GM19468 (cell line): ENCODE data around the gene BANF2.
"Not testable (repeated sequence)": the region's sequence is repeated elsewhere in the genome, so short reads cannot be mapped to it uniquely, and the experiment has no call there.

Source experiments
- ATAC-seq: cut with Tn5 transposase; IDR thresholded peaks from one replicate; pipeline ENCODE4 v1.9.1; 2021; ENCODE audit warnings: mild to moderate bottlenecking, moderate library complexity, moderate number of reproducible peaks; ENCODE audit not compliant: unreplicated experiment; ENCODE audit errors: extremely low read depth

BANF2 gene

DNA sequence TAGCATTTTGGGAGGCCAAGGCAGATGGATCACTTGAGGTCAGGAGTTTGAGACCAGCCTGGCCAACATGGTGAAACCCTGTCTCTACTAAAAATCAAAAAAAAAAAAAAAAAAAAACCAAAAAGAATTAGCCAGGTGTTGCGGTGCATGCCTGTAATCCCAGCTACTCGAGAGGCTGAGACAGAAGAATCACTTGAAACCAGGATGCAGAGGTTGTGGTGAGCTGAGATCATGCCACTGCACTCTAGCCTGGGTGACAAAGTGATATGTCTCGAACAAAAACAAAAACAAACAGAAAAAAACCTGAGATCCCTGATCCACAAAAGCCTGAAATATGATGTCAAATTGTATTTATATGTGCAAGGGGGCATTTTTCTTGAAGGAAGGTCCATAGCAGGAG lies 8.2 kb downstream of the BANF2 start:
- ATAC-seq: not testable (repeated sequence)

DNA sequence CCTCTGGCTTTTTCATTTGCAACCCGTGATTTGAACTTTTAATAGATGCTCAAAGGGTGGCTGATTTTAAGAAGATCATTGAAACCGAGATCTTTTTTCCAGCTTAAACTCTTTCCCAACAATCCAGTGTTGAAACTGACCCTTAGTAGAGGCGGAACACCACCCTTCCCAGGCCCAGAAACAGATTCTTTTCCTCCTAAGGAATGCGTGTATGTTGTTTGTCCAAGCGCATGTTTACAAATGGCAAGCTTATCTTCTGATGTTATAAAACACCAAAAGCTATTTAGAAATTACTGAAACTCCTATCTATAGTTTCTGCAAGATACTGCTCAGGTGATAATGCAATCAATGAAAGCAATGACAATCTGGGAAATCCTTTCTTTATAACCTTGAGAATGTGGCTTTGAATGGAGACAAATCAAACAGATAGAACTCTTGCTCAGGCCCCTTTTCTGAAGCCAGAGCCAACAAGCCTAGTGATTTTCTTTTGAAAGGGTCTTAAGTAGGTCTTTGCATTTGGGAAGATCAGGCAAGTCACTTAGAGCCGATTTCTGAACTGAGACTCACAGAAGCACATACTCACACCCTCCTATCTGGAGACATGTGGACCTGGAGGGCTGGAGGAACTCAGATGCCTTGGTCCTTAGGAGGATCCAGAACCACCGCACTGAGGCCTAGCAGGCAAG lies 9.1 kb downstream of the BANF2 start:
- ATAC-seq: no peak

DNA sequence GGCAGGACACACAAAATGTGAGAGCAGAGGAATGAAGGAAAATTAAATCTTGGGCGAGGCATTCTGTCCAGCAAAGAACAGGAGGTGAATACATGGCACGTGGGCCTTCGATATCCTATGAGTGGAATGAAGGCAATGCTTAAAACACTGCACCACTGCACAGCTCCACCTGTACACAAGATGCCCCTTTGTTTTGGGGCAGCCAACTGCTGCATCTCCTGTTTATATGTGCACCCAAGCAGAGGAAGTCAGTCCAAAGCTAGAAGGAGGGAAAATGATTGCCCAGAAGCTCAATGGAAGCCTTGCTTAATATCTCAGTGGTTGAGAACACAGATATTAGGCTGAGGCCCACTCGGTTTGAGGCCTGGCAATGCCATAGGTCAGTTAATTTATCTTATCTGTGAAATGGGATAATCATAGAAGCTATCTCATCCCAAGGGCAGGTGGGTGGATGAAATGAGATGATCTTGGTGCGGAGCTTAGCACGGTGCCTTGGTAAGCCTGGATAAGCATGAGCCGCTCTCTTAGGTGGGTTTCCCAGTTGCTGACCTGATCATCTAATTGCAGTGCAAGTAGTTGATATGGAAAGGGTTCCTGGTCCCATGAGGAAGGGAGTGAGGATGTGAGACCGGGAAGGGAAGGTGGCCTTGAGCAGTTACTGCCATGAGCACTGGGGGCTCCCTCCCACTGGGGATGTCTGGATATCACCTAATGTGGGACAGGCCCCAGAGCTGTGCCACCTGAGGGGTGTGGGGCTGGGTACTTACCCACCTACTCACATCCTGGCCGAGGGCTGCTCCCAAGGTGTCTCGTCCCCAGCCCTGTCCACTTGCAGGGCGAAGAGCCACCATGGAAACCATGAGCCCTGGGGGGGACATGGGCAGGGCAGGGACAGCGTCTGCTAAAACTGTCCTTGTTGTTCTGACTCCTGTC lies 9.9 kb downstream of the BANF2 start:
- ATAC-seq: no peak

DNA sequence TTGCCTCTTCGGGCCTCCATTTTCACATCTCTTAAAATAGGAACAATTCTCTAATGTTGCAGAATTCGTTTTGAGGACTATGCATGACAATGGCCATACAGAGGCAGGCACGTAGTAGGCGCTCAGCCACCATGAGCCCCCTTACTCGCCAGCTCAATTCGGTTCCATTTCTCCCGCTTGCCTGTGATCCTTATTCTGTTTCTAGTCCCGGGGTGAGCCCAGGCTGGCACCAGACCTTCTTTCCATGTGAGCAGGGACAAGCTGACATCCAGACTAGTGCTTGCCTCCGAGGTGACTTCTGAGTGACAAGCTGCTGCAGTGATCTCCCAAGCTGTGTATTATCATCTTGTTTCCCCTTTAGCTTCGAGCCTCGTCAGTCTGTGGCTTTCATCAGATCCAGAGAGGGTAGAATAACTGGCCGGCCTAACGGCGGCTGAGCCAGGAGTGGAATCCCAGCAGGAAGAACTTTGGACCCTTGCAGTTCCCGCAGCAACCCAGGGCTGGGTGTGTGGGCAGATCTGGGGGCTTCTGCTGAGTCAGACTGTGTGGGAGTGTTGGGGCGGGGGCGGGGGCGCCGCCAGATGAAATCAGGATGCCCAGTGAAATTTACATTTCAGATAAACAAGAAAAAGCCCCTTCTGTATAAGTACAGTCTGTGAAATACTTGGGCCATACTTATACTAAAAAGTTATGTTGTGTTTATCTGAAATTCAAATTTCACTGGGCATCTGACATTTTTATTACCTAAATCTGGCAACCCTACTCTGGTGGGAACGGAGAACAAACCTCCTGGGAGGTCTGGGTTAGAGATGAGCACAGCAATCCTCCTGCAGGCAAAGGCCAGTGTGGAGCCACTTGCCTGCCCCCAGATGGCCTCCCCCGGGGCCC lies 10.9 kb downstream of the BANF2 start:
- ATAC-seq: no peak

DNA sequence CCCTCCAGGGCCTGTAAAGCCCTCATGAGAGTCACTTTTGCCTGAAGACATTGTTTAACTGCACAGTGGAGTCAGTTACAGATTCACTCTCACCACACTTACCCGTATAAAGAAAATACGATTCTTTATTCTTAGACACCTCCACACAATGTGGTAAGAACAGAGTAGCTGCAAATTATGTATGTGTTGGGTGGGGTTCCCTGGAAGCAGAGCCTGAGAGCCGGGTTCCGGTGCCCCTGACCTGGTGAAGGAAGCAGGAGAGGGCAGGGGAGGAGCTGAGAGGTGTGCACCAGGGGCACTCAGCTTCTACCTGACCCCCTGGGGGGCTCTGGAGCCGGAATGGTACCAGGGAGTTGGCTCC lies 11.5 kb downstream of the BANF2 start:
- ATAC-seq: no peak

DNA sequence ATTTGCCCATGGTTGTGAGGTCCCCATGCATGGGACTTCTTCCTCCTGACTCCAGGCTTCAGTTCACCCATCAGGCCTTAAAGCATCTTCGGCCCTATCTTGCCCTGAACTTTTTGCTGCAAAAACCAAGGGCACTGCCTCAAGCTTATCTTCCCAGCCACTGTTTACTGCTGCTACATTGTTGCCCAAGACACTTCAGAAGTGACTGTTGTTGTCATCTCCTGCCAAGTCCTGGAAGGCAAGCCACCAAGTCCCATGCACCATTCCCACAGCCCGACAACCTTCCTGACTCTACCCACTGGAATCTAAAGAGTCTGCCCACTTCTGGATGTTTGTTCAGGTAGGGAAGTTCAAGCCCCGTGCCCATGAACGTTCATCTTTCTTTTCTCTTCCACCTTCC lies 12.4 kb downstream of the BANF2 start:
- no peak for ATAC-seq

DNA sequence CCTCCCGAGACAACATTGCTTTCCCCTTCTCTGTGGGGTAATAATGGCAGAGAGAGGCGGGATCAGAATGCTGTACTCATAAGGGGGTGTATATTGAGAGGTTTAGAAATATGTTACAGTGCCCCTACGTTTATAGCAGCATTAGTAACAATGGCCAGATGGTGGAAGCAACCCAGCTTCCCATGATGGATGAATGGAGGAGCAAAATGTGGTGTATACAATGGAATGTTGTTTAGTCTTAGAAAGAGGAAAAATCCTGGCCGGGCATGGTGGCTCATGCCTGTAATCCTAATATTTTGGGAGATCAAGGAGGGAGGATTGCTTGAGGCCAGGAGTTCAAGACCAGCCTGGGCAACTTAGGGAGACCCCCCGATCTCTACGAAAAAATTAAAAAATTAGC lies 12.9 kb downstream of the BANF2 start:
- no peak for ATAC-seq

DNA sequence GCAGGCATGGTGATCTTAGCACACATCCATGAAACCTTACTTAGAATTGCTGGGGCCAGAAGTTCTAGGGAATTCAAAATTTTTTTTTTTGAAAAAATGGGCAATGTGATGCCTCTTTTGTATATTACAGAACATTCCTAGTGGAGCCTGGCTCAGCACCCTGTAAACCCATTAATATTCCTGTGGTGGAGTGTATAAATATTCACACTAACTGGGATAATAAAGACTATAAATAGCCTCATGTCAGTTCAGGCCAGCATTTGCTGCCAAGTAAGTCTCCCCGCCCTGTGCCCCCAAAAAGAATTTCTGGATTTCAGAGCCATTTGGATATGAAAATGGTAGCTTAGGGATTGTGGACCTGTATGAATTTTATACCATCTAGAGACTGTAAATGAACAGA lies 14.8 kb downstream of the BANF2 start:
- ATAC-seq: no peak

DNA sequence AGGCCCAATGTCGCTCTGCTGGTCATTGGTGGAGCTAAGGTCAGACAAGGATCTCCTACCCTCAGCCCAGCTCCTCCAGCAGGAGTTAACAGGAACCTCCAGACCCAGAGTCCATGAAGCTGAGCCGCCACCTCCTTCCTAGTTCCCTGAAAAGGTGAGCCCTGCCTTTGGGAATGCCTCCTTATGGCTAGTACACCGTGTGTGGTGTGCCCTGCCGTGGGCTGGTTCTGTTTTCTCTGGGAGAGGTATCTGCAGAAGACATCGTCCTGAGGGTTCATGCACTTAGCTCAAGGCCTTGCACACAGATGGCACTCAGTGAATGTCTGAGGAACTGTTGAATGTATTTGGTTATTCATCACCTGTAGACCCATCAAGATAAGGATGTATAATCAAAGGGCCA lies 15.3 kb downstream of the BANF2 start:
- ATAC-seq: no peak

DNA sequence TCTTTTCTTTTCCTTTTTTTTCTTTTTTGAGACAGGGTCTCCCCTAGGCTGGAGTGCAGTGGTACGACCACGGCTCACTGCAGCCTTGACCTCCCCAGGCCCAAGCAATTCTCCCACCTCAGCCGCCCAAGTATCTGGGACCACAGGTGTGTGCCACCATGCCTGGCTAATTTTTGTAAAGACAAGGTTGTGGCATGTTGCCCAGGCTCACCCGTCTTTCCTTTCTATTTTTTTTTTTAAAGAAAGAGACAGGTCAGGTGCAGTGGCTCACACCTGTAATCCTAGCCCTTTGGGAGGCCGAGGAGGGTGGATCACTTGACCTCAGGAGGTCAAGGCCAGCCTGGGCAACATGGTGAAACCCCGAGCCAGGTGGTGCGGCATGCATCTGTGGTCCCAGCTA lies 16.6 kb downstream of the BANF2 start:
- no peak for ATAC-seq

DNA sequence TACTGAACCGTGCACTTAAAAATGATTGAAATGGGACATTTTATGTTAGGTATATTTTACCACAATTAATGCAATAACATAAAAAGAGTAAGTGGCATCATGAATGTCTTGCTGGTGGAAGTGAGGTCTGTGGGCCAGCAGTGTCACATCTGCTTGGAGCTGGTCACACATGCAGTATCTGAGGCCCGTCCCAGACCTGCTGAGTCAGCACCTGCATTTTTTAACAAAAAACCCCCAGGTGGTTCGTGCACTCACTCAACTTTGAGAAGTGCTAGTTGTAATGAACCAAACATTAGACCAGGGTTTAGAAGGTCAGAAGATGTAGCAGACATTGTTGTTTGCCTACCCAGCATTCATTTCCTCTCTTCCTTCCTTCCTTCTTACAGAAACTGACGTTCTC lies 21.0 kb downstream of the BANF2 start:
- no peak for ATAC-seq

DNA sequence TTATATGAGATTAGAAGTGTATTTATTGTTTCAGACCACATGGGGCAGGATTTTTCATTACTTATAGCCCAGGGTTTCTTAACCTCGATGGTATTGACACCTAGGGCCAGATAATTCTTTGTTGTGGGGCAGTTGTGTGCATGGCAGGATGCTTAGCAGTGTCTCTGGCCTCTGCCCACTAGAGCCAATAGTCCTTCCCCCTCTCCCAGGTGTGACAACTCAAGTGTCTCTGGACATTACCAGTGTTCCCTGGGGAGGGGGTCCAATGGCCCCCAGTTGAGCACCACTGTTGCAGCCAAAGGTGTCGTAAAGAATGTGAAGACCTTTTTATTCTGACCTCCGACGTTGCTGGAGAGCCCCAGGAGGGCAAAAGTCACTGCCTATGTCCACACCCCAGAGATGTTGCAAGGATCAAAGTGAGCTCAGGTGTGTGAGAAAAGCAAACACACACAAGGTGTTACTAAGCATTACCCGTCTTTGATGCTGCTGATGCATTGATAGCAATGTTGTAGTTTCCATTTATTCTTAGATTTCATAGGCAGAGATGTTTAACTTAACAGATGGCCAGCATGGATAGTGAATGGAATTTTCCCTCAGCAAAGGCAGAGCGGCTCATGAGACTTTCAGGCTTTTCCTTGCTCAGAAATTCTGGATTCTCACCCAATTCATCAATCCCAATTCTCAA lies 22.2 kb downstream of the BANF2 start:
- no peak for ATAC-seq

DNA sequence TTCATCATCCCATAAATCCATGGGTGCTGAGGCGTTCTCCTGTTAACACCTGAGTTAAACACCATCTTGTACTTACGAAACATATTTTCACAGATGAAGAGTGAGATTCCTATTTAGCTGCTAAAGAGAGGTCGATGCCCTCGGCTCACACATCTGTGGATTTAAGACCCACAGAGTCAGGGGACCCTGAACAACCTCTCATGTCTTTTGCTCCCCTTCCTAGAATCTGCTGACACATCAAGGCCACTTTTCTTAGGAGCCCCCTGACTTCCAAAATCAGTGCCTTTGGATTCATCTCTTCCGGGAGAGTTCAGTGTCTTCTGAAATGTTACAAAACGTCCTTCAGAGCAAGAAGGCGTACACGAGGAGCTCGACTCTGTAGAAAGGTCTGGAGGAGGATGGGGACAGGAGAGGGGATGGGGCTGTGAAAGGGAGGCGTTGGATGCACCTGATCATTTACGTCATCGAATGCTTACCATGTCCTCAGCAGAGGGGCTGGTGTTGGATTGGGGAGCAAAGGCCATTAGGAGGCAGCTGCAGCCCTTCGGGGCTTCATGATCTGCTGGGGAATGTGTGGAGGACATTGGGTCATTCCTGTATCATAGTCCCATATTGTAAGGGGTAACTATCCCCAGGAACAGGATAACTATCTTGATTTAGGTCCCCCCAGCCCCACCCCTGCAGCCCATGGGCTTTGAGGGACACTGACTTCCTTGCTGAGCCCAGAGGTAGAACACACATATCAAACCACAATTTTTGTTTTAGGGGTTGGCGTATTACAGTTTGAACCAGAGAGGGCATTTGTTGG lies 22.9 kb downstream of the BANF2 start:
- no peak for ATAC-seq

DNA sequence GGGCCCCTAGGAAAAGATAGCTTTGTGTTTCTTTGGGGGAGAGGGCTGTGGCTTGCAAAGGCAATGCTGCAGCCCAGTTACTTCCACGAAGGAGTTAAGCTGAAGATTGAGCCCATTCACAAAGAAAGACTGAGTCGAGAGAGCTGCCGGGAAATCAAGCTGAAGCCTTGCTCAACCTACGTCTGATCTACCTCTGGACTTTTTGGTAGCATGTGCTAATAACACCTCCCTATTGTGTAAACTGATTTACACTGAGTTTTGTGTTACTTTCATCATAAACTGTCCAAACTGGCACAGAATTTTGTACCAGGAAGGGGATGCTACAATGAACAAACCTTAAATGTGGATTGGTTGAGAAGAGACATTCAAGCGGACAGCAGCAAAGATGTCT lies 23.5 kb downstream of the BANF2 start:
- ATAC-seq: no peak

DNA sequence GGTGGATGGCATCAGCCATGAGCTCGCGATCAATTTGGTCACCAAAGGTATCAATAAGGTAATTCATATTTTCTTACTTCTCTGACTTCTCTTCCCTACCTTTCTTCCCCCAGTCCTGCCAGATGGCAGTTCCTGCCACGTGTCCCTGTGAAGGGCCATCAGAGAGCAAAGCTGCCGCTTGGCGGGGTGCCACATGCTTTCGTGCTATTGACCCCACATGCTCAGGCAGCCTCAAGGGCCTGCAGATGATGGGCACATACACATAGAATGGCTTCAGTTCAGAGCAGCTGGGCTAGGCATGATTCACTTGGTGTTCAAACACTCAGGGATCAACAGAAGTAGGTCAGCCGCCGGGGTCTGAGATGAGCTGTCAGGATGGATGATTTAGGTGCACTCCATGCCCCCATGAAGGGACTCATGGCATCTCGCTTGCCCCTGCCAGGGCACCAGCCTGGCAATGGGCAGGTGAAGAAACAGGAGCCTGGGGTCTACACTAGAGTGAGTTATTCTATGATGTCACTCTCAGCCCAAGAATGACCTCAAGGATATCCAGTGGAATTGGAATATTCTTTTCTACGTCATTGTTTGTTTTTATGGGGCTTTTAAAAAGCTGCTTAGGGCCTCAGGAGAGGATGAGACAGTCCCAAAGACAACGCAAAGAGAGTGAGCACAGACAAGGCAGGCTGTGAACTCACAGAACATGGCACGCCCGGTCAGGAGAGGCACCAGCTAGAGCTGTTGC lies 25.5 kb downstream of the BANF2 start:
- no peak for ATAC-seq

DNA sequence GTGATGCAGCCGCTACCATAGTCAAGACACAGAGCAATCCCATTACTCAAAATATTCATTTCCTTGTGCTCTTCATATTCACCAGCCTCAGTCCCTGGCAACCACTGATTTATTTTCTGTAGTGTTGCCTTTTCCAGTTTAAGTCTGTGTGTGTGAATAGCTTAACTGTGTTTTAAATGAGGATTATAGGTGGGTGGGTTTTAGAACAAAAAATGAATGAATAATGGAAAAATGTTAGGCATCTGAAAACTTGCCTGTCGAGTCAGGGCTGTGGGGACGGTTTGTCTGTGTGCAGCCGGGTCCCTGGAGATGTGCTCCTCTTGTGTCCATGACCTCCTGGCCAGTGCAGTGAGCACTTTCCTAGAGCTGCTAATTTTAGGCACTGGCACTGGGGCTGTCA lies 27.1 kb downstream of the BANF2 start:
- ATAC-seq: no peak

DNA sequence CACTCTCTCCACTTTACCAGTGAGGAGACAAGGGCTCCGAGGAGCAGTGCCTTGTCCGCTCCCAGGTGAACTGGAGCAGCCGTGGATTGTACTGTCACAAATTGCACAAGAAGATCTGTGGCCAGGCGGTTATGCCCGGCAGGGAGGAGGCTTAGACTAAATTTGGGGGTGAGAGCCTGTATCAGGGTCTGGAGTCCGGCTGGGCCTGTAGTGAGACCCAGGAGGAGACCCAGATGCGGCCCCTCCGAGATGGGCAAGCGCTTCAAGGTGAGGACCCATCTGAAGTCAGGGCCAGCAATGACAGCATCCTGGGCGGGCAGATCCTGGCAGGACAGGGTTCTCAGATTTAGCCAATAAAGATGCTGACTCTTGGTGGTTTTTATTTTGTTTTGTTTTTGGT lies 27.6 kb downstream of the BANF2 start:
- no peak for ATAC-seq

DNA sequence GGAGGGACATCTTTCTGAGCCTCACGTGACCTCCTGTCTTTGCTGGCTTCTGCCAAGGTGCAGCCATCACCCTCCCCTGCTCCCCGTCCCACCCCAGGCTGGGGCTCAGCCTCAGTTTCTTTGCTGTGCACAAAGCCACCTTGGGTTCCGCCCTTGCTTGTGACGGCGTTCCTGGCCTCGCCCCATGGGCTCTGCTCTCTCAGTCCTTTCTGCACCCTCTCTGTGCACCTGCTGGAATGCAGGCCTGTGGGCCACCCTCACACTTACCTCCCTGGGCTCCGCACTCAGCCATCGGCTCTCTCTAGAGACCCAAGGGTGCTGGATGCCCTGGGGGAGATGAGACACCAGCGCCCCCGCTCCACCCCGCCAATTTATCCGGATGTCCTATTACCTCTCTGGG lies 28.3 kb downstream of the BANF2 start:
- no peak for ATAC-seq

DNA sequence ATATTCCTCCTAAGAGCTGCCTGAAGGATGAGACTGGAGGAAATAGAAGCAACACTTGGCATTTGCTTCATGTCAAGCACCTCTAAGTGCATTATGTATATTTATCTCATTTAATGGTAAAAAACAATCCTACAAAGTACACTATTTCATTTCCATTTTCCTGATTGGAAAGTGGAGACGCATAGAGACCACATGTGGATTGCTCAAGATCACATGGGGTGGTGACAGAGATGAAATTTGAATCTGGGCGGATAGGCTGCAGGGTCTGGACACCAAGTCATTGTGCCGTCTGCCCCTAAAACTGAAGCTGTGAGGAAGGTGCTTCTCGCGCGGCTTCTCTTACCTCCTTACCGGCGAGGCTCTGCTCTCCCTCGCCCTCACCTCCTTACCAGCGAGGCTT lies 30.3 kb downstream of the BANF2 start:
- ATAC-seq: no peak
